Activated CD8-positive, alpha-beta memory T cell treated with anti-CD3 and anti-CD28 coated beads, Interleukin-2, amount 50 U/mL, for 24 hours (primary cell): ENCODE data around the gene HABP4.

Experiments
- DNase-seq: peaks from one replicate; pipeline ENCODE4 v3.0.0-alpha.2; 2020; ENCODE audit errors: extremely low read depth

HABP4 gene, protein sequence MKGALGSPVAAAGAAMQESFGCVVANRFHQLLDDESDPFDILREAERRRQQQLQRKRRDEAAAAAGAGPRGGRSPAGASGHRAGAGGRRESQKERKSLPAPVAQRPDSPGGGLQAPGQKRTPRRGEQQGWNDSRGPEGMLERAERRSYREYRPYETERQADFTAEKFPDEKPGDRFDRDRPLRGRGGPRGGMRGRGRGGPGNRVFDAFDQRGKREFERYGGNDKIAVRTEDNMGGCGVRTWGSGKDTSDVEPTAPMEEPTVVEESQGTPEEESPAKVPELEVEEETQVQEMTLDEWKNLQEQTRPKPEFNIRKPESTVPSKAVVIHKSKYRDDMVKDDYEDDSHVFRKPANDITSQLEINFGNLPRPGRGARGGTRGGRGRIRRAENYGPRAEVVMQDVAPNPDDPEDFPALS

DNA sequence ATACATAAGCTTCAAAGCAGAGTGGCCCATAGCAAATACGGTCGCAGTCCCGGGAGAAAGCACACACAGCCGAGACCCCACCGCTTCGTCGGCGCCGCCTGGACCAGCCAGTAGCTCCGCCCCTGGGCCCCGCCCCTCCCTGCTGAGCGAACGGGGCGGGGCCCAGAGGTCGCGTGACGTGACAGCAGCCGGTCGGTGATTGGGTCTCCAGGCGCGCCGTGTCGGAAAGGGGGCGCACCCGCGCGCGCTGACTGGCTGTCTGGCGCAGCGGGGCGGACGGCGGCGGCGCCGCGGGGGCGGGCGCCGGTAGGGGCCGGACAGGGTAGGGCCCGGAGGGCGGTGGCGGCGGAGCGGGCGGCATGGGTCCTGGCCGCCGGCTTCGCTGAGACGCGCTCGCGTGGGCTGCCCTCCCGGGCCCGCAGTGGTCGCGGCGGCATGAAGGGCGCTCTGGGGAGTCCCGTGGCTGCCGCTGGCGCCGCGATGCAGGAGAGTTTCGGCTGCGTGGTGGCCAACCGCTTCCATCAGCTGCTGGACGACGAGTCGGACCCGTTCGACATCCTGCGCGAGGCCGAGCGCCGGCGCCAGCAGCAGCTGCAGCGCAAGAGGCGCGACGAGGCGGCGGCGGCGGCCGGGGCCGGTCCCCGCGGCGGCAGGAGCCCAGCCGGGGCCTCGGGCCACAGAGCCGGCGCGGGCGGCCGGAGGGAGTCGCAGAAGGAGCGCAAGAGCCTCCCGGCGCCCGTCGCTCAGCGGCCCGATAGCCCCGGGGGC is at the start of gene HABP4:
Gene HABP4 (plus strand): TSS at position 325 of the 768 bp plus-strand sequence. CDS start 111 bp downstream, at position 436.
- DNase-seq = peak; percentile 80

DNA sequence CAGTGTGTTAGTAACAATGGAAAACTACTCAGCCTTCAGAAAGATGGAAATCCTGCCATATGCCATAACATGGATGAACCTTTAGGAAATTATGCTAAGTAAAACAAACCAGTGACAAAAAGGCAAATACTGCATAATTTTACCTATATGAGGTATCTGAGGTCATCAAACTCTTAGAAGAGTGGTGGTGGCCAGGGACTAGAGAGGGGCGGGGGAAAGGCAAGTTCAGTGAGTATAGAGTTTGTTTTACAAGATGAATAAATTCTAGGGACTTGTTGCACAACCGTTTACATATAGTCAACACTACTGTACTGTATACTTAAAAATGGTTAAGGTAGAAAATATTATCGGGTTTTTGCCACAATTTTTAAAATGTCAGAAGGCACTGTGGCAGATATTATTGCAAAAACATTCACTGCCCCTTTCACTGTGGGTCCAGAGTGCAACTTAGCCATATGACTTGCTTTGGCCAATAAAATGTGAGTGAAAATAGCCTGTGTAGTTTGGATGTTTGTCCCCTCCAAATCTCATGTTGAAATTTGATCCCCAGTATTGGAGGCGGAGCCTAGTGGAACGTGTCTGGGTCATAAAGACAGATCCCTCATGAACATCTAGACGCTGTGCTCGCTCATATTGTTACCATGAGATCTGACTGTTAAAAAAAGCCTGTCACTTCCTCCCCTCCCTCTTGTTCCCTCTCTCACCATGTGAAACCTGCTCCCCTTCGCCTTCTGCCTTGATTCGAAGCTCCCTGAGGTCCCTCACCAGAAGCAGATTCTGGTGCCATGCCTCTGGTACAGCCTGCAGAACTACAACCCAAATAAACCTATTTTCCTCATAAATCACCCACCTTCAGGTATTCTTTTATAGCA is 41.3 kb upstream of the HABP4 start:
- no peak for DNase-seq

DNA sequence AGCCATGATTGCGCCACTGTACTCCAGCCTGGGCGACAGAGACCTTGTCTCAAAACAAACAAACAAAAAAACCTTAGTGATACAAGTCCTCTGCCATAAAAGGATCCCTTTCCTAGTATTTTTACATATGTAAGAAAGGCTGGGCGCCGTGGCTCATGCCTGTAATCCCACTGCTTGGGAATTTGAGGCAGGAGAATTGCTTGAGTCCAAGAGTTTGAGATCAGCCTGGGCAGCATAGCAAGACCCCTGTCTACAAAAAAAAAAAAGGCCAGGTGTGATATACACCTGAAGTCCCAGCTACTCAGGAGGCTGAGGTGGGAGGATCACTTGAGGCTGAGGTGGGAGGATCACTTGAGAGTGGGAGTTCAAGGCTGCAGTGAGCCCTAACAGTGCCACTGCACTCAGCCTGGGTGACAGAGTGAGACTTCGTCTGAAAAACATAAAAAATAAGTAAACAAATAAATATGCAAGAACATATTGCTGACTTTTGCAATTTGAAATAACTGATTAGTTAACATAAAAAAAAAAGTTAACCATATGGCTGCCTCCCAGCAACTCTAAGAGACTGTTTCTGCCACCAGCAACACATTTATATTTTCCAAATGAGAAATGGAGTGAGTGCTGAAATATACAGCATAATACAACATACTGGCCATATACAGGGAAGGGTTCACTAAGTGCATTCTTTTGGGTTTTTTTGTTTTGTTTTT is 38.7 kb upstream of the HABP4 start:
- DNase-seq = no peak

DNA sequence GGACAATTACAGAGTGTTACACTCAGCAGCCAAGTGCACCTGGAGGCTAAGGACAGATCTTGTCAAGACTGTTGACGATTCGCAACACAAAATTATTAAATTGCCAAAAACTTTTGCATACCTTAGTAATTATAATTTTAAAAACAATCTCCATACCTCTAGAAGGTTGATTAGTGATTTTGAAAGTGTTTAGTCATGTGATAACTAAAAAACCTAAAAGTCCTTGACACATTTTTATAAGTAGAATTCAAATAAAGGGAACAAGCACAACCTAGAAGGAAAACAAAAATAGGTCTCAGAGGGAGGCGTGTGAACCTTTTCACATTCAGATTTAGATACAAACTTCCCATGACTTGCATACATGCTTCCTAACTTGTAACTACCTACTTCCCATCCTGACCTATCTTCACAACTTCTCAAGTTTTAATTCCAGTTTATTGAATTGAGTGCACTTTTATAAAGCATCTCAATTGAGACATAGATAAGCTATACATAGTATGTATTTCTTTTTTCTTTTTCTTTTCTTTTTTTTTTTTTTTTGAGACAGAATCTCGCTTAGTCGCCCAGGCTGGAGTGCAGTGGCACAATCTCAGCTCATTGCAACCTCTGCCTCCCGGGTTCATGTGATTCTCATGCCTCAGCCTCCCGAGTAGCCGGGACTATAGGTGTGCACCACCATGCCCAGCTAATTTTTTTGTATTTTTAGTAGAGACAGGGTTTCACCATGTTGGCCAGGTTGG is 37.6 kb upstream of the HABP4 start:
- no peak for DNase-seq

DNA sequence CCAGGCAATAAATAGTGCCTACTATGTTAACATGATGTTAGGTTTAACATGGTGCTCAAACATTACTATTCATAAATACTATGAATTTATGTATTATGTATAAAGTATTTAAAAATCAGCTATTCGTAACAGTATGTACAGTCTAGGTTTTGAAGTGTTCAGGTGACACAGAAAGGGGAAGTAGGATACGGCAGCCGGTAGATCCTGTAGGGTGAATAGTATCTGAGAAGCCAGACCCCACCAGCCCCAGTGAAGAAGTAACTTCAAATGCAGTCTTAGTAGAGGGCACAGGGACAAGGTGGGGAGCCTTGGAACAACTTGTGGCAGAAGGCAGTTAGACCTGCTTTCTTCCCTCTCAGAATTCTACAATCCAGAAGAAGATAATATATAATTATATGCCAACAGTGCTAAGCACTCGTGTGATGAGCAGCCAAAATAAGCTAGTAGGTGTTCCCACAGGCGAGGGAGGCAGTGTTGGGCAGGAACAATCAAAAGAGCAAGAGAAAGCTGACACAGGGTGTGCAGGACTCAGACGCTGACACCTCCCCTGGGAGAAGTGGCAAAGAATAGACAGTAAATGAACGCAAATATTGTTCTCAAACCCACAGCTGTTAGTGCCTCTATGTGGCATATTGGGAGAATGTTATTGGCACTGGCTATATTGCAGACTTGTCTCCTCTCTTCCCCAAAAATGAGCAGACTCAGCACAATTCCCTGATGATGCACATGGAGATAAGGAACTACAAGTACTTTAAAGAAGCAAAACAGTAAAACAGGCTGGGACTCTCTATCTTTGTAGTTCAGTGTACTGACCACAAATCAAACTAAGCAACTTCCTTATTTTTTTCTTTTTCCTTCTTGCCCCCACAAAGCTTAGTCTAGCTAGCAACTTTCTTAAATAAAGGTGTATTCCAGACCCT is 36.4 kb upstream of the HABP4 start:
- no peak for DNase-seq

DNA sequence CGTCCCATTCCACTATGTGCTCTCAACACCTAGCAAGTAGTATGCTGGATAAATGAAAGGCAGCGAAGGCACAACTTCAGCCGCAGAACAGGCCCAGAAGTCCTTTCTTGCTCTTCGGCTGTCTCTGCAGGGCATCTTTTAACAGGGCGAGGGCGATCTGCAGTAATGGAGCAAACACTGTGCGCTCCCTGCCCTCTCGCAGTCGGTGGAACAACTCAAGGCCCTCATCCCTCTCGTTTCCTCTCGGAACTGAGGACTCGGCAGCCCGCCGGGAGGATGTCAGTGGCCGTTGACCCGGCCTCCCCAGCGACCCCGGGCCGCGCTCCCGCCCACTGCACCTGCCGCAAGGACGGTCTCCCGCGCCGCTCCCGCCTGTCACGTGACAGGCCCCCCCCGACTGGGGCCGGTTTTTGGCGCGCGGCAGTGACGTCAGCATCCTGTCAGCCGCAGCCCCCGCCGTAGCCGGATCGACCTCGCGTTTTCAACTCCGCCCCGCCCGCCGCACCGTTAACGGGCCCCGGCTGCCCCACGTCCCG is 32.9 kb upstream of the HABP4 start:
- DNase-seq = peak; percentile 84

DNA sequence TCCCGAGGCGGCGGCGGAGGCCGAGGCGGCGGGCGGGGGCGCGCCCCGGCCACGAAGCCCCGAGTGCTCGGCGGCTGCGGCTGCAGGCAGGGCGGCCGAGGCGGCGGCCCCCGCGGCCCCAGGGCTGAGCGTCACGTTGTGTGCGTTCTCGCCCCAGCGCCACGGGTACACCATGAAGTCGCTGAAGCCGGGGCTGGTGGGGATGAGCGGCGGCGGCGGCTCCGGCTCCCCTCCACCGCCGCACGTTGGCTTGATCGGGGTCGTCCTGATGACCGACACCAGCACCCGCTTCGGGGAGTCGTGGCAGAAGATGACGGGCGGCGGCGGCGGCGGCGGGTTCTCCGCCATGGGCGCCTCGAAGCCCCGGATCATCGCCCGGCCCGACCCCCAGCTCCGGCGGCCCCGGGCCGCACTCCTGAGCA is 32.3 kb upstream of the HABP4 start:
- no peak for DNase-seq

DNA sequence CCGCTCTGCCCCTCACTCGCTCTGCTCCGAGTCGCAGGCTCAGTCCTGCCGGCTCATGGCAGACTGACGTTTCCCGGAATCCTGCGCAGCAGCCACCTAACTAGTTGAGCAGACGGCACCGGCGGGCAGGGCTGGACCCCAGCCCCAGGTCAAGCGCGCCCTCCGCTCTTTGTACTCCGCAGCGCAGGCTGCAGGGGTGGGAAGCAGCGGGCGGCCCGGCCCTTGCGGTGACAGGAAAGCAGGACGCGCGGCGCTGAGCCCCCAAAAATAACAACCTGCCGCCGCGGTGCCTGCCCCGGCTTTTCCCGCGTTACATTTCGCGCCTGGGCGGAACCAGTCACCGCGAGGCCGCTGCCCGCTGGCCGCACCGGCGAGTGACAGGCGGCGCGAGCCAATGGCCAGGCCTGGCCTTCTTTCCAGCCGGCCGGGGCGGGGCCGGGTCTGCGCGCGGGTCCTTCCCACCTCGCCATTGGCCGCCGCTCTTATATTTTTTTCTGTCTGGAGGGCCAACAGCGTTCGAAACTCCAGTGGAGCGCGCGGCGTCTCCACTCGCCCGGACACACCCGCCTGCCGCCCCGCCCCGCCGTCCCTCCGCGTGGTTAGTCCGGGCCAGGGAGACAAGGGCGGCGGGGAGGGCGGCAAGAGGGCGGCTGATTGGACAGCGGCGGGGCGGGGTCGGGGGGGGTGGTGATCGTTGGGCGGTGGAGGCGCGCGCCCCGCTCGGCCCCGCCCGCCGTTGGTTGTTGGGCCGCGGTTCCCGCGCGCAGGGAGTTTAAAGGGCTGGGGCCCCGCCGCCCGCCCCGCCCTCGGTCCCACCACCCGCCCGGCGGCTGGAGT is 31.7 kb upstream of the HABP4 start, which contains the start of gene ZNF367:
Gene ZNF367 (minus strand): TSS at position 288 of the 837 bp plus-strand sequence. CDS start 338 bp downstream, outside the sequence.
- DNase-seq = peak; percentile 76

DNA sequence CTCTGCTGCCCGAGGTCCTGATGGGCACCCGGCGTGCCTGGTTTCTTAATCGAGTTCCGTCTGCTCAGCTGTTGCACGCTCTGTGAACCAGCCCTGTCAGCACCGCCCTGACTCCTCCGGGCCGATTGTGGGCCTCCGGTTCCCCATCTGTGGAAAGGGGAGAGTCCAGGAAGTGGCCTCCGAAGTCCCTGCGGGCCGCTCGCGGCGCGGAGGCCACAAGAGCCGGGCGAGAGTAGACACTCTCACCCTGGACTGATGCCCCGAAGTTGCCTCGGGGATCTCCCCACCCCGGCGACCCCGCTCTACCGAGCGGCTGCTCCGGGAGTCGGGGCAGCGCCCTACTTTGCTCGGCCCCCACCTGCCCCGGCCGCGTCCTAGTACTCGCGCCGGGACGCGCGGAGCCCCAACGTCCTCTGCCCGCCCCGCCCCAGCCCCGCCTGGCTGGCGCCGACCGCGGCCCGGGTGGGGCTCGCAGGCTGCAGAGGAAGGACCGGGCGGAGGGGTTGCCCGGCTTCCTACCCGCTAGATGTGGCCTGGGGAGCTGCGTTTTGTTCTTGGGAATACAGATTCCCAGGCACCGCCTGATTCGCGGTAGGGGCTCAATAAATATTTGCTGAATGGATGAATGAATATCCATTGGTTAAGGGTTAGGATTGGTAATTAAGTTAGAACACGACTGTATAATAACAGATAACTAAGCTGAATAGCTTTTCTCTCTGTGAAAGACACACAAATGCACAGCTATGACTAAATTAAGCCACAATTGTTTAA is 30.9 kb upstream of the HABP4 start:
- no peak for DNase-seq

DNA sequence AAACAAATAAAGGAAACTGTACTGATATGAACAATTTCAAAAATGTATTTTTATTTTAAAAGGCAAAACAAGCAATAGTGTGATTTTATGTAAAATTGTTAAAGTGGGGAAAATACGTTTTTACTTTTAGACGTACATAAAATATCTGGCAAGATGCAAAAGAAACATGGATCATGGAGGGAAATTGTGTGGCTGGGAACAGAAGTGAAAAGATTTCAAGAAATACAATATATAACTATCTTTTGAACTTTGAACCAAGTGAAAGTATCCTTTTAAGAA is 30.3 kb upstream of the HABP4 start:
- DNase-seq = no peak

DNA sequence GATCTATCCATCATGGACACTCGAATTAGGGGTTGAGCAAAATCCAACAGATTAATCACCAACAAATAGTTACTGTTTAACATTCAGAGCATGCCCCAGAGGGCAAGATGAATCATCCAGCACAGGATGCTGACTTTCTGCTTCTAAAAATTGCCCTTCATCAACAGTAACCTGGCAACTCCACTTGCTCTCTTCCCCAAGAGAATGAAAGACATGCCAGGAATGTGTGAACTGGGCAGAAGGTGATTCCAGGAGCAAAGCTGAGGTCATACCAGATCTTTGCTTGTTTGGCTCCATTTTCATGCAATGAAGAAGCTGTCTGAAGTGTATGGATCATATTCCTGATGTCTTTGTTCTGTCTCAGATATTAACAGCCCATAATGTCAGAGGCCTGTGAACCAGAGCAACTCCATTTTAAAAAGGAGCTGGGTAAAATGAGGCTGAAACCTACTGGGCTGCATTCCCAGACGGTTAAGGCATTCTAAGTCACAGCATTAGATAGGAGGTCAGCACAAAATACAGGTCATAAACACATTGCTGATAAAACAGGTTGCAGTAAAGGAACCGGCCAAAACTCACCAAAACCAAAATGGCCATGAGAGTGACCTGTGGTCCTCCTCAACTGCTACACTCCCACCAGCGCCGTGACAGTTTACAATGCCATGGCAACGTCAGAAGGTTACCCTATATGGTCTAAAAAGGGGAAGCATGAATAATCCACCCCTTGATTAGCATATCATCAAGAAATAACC is 29.3 kb upstream of the HABP4 start:
- no peak for DNase-seq

DNA sequence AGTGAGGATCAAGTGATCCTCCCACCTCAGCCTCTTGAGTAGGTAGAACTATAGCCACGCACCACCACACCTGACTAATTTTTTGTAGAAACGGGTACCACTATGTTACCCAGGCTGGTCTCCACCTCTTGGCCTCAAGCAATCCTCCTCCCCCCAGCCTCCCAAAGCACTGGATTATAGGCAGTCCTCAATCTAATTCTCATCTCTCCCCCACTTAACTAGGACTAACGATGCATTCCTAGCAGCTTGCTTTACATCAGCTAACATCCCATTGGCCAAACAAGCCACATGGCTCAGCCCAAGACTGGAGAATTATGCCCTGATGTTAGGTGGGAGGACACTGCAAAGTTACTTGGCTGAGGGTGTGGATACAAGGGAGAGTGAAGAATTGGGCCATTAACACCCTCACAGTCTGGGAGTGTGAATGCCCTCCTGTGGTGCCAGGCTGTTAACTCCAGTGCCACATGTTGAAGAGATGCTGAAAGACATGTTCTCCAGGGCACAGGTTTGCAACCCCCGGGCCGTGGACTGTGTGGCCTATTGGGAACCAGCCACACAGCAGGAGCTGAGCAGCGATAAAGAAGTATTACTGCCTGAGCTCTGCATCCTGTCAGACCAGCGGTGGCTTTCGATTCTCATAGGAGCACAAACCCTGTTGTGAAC is 26.5 kb upstream of the HABP4 start:
- no peak for DNase-seq

DNA sequence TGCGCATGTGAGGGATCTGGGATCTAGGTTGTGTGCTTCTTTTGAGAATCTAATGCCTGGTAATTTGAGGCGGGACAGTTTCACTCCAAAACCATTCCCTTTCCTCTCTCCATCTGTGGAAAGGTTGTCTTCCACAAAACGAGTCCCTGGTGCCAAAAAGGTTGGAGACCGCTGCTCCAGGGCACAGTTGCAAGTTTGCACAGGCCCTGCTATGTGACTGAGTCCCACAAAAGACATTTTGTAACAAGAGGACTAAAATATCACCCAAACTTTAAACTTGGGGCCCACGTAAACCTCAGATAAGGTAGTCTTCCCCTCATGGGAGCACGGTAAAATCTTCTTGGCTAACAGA is 26.0 kb upstream of the HABP4 start:
- no peak for DNase-seq

DNA sequence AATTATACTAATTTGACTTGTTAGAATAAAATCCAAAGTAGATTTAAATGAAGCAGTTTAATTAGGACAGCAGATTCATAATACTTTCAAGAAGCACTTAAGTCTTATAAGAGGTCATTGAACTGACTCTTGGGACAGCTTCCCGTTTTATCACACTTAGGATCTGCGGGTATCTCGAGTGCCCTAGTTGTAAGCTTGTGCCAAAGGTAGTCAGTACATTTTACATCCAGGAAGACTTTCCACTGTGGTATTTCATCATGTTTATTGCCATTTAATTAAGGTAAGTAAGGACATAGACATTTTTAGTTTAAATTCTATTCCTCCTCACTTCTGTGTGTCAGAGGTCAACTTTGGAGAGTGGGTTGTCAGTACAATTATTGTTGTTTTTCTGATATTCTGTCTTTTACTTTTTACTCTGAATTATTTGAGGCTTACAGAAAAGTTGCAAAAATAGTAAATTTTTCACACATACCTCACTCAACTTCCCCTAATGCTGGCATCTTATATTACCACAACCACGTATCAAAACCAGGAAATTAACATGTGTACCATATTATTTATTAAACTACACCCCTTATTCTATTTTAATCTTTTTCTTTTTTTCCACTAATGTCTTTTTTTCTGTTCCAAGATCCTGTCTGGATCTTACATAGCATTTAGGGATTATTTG is 24.3 kb upstream of the HABP4 start:
- no peak for DNase-seq

DNA sequence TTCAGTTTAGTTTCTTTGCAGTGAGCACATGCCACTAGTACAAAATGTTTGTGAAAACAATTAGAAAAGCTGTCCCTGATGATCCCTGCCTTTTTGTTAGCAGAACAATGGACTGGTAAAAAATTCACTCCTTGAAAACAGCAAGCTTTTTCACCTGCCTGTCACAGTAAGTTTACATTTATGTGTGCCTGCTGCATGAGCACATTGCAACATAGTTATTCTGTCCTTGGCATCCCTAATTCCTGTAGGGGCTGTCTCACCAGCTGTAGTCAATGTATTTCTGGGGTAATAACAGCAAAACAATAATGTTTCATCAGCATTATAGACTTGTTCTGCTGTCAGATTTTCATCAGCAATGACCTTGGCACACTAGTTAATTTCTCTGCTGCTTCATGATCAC is 20.2 kb upstream of the HABP4 start:
- no peak for DNase-seq

DNA sequence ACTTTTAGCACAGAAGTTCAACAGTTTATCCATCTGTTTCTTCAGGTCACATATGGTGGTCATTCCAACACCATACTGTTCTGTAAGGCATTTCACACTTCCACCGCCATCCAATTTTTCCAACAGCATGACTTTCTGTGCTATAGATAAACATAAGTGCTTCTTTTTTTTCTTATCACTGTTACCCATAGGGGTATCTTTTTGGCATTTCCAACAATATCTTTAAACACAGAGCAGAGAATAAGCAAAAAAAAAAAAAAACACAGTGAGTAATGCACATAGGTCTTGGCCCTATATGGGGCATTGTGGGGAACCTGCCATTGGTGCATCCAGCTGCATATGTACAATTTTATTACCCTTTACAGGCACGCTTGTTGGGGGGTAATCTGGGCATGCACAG is 19.6 kb upstream of the HABP4 start:
- no peak for DNase-seq
